ENCODE data around the gene SYCP2.

The SYCP2 gene

GRCh38 chr20:59832406-59833363 is 100.8 kb downstream of the SYCP2 start:
- DNase-seq = no peak

- no peak for DNase-seq
These were observed 101.5 kb downstream of the SYCP2 start for GRCh38 chr20:59831916-59832270.

GRCh38 chr20:59831024-59831915 is 102.2 kb downstream of the SYCP2 start:
- DNase-seq = no peak

- no peak for DNase-seq
These were observed 102.8 kb downstream of the SYCP2 start for GRCh38 chr20:59830665-59831023.

DNA sequence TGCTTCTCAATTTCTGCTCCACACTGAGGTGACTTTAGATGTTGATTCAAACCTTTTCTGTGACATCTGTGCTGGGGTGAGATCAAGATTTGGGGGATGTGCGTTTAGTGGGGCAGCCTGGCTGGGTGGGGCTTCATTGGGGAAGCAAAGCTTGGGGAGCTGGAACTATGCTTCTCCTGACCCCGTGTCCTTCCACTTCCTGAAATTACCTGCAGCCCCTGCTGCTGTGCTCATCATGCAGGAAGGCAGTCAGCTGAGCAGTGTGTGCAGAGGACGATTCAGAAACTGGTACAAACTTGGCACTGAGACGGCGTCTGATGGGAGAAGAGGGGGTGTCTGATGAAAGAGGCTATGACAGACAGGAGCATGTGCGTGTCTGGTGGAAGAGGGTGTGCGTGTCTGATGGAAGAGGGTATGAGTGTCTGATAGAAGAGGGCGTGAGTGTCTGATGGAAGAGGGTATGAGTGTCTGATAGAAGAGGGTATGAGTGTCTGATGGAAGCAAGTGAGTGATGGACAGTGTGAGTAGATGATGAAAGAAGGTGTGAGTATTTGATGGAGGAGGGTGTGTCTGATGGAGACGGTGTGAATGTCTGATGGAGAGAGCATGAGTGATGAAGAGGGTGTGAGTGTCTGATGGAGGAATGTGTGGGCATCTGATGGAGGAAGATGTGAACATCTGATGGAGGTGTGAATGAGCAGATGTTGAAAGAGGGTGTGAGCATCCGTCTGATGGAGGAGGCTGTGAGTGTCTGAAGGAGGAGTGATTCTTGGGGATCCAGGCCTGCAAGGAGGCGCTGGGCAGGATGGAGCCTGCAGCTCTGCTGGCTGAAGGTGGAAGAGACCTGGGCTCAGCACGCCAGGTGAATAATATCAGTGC is 103.4 kb downstream of the SYCP2 start:
- DNase-seq = no peak

- no peak for DNase-seq
These were observed 104.2 kb downstream of the SYCP2 start for GRCh38 chr20:59829054-59829785.

GRCh38 chr20:59828125-59829053 is 105.0 kb downstream of the SYCP2 start:
- DNase-seq = no peak

- DNase-seq = no peak
These were observed 106.0 kb downstream of the SYCP2 start for GRCh38 chr20:59827138-59828056.

GRCh38 chr20:59825944-59826759 is 107.3 kb downstream of the SYCP2 start:
- no peak for DNase-seq

DNA sequence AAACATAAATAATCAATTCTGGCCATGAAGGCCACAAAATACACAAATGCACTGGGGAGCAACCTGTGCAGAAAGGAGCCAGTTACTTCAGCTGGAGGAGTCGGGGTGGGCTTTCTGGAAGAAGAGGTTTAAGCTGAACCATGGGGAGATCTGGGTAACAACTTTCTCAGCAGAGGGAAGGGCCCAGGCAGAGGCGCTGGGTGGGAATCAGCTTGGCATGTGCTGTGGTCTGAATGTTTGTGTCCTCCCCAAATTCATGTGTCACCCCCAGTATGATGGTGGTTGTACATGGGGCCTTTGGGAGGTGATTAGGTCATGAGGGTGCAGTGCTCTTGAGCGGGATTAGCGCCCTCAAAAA is 107.9 kb downstream of the SYCP2 start:
- DNase-seq = no peak

- DNase-seq = no peak
These were observed 108.5 kb downstream of the SYCP2 start for GRCh38 chr20:59824711-59825562.

DNA sequence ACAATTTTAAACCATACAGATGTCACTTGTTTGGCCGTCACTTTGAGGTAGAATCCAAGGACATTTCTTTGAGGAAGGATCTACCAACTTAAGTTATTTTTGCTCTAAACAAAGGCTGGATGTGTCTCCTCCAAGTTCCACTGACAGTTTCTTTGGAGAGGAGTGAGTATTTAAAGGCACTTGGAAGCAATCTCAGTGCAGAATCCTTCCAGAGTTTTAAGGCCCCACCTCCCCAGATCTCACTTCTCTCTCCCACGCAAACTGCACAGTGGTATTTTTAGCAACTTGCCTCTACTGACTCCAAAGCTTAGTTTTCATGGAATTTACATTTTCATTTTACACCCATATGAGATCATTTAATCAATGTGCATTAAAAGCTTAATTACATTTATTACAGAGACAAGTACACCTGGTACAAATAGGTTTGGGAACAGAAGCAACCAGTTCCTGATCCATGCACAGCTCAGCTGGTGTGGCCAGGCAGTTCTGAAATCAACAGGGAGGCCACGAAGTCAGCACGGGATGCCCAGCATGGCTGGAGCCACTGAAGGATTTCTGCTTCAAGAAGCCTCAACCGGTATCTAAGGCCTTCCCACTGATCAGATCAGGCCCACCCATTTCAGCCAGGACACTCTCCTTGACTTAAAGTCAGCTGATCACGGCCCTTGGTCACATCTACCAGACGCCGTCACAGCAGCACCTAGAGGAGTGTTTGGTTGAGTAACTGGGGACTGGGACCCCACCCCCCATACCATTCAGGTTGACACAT is 109.8 kb downstream of the SYCP2 start:
- DNase-seq = no peak

- no peak for DNase-seq
These were observed 110.4 kb downstream of the SYCP2 start for GRCh38 chr20:59823030-59823423.

GRCh38 chr20:59822291-59823029 is 111.0 kb downstream of the SYCP2 start:
- DNase-seq = no peak

GRCh38 chr20:59821788-59822187 is 111.6 kb downstream of the SYCP2 start:
- no peak for DNase-seq

DNA sequence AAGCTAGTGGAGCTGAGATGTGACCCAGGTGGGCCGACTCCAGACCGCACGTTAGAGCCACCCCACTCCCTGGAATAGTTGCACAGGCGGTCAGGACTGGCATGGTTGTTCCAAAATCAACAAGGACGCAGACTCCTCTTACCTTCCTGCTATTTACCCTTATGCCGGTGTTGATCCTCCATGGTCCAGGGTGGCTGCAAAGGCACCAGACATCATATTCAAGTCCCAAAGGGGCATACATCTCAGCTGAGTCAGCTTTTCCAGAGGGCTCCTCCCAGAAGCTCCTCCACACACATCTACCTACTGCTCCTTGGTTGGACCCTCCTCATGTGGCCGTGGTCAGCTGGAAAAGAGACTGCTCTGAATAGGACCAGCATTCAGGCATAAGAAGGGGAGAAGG is 112.2 kb downstream of the SYCP2 start:
- no peak for DNase-seq
